Right ventricle myocardium inferior (tissue), 1 donor: ENCODE data around the gene SUSD4. TPM values are rescaled to one million over a fixed set of nuclear protein-coding genes. Genes with fewer than 3 reads are reported as not detected.

Experiments used
- ATAC-seq: fragments of 200-7000 bp; cut with Tn5 transposase; one replicate; pipeline ENCODE4 v1.9.1; 2020; ENCODE audit warnings: mild to moderate bottlenecking, moderate library complexity
- DNase-seq: peaks from one replicate; pipeline ENCODE4 v3.0.0; 2021; ENCODE audit errors: missing footprints
- intact Hi-C: fragments of 100-400 bp; cut with DNase I; formaldehyde crosslinking; loops from one replicate; pipeline ENCODE4 v1.11.0; 2022
- total RNA-seq: library from RNA; stranded (reverse); fragmentation: NEBNext Ultra II Directional; extraction: Animal tissue kit (Norgen Biotek cat#: 25700); gene quantifications from one replicate; pipeline ENCODE4 v1.2.1, GENCODE V29; 2021
- donor health status: DM: no; HTN: yes; CAD: no; lungs with severe emphysema.

Gene SUSD4
- total RNA-seq, 1 donor from 2014 or later, result 8.7 TPM

DNA sequence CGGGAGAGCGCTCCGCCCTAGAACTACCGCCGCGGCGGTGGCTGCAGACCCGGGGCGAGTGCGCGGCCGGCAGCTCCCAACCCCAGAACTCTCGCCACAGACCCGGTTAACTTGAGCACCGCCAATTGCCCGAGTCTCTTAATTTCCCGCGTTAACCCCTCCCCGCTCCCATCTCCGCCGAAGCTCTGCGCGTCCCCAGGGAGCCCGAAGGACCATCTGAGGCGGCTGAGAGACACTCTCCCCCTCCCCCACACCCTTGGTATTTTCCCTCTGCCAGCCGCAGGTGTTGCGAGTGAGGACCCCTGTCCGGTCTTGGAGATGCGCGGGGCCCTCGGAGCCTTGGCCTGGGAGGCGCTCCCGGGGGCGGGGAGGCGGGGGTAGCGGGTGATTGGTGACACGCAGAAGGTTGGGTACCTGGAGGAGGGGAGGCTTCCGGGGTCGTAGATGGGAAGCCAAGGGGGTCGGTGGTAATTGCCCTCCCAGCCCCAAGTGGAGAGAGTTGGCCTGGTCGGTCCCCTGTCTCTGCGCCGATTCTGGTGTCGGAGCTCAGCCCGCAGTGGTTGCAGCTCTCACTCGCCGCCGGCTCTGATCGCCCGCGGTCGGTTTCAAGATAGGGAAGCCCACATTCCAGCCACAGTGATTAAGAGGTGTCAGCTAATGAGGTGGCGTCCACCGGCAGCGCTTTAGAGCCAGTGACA is 858 bp upstream of the SUSD4 start:
- ATAC-seq (peak; percentile 18), DNase-seq (no peak)
- intact Hi-C loops, result no loop called here

DNA sequence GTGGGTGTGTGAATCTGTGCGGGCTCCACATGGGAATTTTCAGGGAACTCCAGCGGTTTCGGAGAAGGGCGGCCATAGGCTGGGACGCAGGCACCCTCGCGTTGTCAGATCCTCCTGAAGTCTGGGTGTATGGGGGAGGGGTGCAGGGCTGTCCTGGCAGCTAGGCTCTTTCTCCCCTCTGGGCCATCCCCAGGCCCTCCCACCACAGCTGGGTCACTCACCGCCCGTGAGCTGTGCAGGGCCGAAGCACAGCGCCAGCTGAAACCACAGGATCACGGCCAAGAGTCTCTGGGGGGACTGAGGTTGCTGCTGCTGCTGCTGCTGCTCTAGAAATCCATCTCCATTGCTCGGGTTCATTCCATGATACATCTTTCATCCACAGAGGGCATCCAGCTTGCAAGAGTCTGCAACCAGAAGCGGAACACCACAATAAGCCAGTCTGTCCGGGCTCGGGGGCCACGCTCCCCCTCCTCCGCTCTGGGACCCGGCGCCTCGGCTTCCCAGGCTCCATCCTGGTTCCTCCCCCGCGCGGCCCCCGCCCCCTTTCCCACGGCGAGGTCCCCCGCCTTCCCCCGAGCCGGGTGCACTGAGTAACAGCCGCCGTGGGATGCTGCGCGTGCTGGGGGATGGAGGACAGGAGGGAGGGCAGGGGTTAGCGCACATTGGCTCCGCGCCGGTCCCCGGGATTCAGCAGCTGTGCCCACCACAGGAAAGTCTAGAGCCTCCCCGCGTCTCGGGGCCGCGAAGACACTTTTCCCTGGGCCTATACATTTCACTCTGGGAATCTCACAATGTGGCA is 720 bp downstream of the SUSD4 start:
- peak; percentile 72 for ATAC-seq
- no peak for DNase-seq
- intact Hi-C loops, result no loop called here

DNA sequence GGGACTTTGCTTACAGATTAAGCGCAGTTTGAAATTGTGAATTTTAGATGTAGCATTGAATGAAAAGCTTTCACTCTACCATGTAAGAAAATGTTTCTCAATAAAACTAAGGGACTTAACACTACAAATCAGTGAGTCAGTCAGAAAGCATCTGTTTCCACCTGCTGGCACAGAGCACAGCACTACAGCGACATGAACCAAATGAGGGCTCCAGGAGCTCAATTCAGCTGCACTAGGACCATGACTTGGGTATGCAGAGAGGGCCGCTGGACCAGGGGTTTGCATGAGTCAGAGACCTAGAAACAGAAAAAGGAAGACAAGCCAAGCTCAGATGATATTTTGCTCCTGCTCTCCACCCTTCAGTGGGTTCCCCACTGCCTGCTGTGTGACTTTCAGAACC is 5.2 kb downstream of the SUSD4 start:
- DNase-seq, result no peak
- intact Hi-C loops, result no loop called here
- ATAC-seq, result no peak

DNA sequence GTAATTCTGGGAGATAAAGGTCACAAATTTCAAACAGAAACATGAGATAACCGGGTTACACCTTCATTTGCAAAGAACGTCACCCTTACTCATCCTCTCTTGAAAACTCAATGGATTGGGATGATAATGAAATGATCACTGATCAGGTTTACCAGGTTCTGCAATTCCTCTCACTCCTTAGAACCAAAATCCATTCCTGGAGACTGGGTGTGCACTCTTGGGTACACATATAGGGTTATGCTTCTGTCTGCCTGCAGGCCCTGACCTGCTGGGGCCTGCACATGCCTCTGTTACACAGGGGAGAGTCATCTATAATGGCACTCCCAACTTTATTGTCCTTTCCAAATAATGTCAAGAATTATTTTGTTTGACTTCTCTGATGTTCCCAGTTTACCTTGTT is 8.3 kb downstream of the SUSD4 start:
- intact Hi-C loops, result no loop called here
- DNase-seq (no peak), ATAC-seq (no peak)

DNA sequence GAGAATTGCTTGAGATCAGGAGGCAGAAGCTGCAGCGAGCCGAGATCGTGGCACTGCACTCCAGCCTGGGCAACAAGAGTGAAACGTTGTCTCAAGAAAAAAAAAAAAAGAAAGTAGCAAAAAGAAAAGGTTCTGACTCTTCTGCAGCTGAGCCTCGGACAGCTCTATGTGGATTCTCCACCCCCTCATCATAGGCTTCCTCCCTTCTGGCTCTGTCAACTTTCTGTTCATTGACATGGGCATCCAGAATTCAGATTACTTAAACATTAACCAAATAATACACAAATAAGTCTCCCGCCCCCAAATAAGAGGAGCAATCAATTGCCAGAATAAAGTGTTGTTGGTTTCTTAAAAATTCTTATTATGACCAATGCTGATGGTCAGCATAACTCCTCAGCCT is 10.0 kb downstream of the SUSD4 start:
- ATAC-seq (no peak), DNase-seq (no peak)

DNA sequence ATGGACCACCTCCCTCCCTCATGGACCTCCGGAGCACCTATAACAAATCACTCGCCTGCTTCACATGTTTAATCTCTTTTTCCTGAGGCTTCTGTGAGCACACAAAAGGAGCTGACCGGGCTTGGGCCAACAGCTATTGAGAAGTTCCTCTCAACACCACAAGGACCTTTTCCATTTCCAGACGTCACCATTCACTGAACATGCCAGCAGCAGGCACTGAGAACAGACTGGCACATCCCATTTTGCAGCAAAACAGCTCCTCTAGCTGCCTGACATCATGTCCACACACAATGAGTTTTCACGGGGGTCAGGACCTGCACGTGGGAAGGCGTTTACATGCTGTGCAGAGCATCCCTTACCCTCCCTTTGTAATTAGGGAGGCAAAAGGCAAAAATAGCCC is 11.0 kb downstream of the SUSD4 start:
- peak; percentile 44 for ATAC-seq
- no peak for DNase-seq
- intact Hi-C loops, result no loop called here

More for the DNA sequence above, 10.0 kb downstream of the SUSD4 start:
- intact Hi-C loops, result no loop called here

DNA sequence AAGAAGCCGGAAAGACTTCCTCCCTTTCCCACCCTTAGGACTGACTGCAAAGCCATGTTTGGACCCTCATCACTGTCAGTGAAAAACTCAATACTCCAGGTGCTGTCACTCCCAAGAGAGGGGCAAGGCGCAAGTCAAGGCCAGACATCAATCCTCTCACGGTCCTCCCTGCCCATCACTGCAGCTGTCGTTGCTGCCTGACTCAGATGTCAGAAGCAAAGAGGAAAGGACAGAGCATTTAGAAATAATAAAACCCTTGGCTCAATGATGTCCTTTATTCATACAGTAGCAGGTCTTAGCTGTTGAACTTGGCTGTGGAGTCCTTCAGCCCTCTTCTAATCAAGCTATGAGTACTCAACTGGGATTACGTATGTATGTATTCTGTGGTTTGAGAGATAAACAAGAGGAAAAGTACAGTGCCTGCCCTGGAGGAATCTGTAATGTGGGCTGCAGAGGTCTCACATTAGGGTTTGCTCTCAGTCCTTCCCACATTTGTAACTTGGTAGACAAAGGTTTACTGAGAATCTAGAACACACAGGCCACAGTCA is 13.5 kb downstream of the SUSD4 start:
- ATAC-seq (no peak), DNase-seq (no peak)
- intact Hi-C loops, result no loop called here

DNA sequence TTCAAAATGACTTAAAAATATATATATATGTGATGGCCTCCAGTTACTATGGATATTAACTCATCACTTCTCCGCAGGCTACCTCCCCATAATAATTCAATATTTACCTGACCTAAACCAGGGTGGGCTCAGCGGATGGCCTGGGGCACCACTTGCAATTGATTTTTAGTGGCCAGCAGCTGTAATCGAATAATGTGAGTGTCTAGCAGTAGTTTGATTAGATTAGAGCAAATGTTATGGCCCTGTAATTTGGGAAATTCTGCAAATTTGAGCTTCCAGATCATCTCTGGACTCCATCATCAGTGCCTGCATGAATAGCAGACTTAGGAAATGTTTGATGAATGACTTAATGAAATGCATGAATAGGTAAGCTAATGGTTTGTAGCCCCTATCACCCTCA is 14.7 kb downstream of the SUSD4 start:
- intact Hi-C loops, result no loop called here
- ATAC-seq (no peak), DNase-seq (no peak)

DNA sequence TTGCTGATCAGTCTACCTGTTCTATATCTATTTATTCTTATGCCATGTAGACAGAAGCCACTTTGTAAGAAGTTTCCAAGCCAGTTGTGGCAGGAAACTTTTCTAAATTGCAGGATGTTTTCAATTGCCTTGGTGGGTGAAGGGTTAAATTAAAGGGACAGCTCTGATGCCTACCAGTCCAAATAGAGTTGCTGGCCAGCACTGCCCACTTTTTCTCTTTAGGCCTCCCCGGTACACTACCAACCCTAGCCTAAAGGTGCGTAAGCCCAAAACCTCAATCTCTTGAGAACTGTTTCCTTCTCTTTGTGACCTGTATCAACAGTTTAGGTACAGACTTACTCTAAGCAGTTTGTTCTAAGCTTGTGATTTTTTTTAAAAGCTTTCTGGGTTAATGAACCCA is 15.5 kb downstream of the SUSD4 start:
- no peak for DNase-seq
- ATAC-seq, result no peak
- intact Hi-C loops, result no loop called here

DNA sequence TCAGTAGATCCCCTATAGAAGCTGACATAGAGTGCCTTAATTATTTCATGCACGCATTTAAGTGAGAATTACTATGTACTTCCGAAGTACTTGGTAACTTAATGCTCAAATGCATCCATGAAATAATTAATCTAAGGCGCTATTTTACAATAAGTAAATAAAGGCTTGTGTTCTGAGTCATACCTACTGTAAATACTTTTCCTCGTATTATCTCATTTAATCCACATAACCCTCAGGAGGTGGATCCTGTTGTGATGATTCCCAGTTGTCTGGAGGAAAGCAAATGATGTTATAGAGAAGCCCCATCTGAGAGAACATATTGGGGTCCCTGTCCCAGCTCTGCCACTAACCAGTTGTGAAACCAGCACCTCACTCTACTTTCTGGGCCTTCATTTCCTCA is 16.4 kb downstream of the SUSD4 start:
- ATAC-seq (no peak), DNase-seq (no peak)
- intact Hi-C loops, result no loop called here

DNA sequence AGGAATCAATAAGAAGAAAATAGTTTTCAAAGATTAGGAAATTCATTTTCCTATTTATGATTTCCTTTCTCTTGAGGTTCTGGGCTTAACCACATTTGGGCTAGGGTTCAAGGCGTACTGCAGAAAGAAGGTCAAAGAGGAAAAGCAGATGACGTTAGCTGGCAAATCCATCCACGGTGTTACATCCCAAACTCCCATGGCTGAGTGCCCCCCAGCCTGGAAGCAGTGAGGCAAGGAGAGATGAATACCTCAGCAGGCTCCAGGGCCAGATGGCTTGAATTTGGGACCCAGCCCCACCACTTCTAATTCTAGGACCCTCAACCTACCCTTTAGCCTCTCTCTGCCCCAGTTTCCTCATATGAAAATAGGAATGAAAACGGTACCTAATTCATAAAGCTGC is 17.7 kb downstream of the SUSD4 start:
- no peak for ATAC-seq
- intact Hi-C loops, result no loop called here
- no peak for DNase-seq

DNA sequence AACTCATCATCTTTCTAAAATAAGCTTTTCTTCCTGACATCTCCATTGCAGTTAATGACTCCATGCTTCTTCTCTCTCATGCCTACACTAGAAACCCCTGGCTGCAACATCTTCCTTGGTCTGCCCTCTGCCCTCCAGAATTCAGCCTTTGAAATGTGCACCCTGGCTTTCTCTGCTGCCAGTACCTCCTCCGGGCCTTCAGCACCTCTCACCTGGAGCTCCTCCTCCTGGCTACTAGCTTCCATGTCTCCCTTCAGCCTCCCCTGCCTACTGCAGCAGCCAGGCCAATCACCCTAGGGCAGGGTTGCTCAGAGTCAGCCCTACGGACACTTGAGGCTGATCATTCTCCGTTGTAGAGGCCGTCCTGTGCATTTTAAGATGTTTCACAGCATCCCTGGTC is 18.3 kb downstream of the SUSD4 start:
- intact Hi-C loops, result no loop called here
- no peak for DNase-seq
- no peak for ATAC-seq

DNA sequence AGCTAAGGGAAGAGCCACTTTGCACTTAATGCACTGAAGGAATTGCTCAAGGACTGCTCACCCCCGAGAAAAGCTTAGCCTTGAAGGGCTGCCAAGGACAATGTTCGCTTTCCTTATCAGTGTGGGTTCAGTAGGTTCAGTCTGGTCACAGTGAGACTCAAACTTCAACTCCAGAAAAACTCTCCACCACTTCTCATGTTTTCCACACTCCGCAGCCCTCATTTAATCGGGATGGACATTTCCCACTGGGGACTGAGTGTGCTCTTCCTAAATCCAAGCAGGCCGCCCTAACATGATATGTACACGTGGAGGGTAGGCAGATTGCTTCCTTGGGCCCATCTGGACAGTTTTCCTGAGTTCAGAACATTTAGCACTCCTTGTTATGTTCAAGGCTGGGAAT is 19.5 kb downstream of the SUSD4 start:
- intact Hi-C loops, result loop anchor here (5.0 kb wide), 1 partner anchor 202 kb away; the partner anchor contains the start of gene TLR5
- no peak for DNase-seq
- peak; percentile 73 for ATAC-seq

DNA sequence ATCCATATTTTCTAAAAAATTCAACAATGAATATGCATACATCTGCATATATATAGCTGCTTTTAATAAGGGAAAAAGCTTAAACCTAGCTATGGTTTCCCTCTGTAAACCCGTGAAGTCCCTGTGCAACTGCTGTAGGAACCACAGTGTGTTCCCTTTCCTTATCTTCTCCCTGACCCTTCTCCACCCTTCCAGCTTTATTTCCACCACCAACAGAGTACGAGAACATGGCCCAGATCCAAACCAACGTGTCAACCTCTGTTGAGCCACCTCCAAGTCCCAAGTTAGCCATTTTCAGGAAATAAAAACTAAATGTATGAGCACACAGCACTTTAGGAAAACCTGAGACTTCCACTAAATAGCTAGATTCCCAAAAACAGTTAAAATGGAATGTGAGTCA is 20.3 kb downstream of the SUSD4 start:
- ATAC-seq, result peak; percentile 73
- intact Hi-C loops, result loop anchor here (5.0 kb wide), 1 partner anchor 201 kb away; the partner anchor contains the start of gene TLR5
- no peak for DNase-seq

DNA sequence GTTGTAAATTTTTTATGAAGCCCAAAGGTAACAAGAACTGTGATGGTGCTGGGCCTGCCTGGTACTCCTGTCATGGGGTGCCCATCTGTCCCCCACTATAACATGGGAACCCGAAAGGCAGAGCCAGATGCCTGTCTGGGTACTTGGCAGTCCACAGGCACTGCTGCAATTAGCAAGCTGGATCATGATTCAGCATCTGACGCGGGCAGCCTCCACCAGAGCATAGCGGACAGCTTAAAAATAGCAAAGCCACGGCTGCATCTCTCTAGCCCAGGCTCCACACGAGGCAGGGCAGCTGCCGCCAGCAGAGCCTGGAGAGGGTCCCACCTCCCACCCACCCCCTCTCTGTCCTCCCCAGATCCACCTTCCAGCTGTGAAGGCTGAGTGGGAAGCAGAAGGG is 22.9 kb downstream of the SUSD4 start:
- ATAC-seq, result peak; percentile 80
- intact Hi-C loops, result loop anchor here (5.0 kb wide), 1 partner anchor 199 kb away; the partner anchor contains the start of gene TLR5
- no peak for DNase-seq

DNA sequence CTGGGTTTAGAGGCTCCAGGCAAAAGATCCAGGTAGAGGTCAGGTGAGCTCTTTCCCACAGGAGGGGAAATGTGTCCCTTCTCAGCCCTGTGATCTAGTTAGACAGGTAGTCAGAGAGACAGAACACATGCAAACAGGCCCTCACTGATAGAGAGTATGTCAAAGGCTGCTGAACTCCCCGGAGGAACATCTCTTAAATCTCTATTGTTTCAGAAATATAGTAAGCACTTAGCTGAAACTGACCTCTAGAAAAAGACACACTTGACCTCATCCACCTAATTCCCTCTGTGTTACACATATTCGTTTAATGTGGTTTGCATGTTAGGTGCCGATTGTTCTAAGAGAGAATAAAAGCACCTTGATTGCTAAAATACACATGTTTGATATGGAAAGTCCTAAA is 23.3 kb downstream of the SUSD4 start:
- intact Hi-C loops, result loop anchor here (5.0 kb wide), 1 partner anchor 198 kb away; the partner anchor contains the start of gene TLR5
- DNase-seq (no peak), ATAC-seq (no peak)

DNA sequence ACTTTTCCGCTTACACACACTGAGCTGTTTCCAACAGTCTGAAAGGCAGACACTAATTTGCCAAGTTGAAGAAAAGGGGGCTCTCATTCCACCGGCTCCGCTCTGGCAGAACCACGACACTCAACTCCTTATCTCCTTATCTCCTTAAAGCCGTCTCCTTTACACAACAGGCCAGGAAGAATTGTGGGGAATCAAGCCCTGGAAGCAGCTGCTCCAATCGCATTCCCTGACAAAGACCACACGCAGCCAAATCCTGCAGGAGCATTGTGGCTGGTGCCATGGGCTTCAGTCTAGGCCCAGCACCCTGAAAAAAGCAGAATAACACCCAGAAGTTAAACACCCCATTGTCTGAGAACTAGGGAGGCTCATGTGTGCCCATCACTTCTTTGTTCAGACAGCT is 24.1 kb downstream of the SUSD4 start:
- ATAC-seq (no peak), DNase-seq (no peak)
- intact Hi-C loops, result loop anchor here (5.0 kb wide), 1 partner anchor 198 kb away; the partner anchor contains the start of gene TLR5

DNA sequence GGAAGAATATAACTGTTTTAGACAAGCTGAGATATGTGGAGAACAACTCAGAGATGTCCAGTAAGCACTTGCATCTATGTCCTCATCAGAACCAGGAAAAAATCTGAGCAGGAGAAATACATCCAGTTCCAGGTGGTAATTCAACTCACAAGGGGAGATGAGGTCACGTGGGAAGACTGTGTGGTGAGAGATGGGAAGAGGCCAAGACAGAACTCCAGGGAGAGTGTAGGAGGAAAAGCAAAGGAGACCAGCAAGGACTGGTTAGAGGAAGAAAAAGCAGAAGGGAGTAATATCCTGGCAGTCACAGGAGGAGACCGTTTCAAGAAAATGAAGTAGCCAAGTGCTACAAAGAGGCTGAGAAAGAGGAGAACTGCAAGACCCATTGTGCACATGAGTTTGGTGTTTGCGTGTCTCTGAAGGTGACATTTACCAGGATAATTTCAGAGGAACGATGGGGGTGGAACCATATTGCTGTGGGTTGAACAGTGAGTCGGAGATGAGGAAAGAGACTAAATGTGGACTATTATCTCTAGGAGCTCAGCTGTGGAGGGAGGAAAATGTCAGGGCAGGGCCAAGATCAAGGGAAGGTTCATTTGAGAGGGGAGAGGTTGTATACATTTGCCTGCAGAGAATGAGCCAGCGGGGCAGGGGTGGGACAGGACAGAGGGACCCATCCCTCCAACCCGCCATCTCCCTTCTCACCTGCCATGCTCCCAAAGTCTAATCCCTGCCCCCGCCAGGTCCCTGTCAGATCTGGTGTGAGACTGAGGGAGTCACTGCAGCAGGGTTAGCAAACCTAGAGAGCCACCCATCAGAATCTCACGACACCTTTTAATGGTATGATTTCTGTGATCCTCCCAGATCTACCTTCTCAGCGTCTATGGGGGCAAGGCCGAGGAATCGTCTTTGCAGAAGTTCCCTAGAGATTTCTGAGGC is 24.9 kb downstream of the SUSD4 start:
- ATAC-seq, result peak; percentile 47
- DNase-seq, result no peak
- intact Hi-C loops, result no loop called here
